ENCODE measurements around the gene FLVCR2.

FLVCR2 gene

GRCh38 chr14:75578102-75578785 is at the start of gene FLVCR2:
Gene FLVCR2 (plus strand): TSS chr14:75578620. CDS start chr14:75578973, 353 bp downstream.
- no peaks in the 10 kb centered on the region for H3K9me3 ChIP-seq (ENCODE audit: control insufficient read depth, low read length)
- peak within 1 kb of the TSS; percentile 31 for H3K4me3 ChIP-seq (ENCODE audit: low read length)
- H3K36me3 ChIP-seq (ENCODE audit: control insufficient read depth, insufficient read depth, low read length): no peaks in the 10 kb centered on the region
- peaks cover 18% of the 10 kb centered on the region for H3K4me1 ChIP-seq (ENCODE audit: control insufficient read depth, insufficient read depth, low read length)
- H3K9ac ChIP-seq (ENCODE audit: low read length): peak within 1 kb of the TSS; percentile 47
- H3K27me3 ChIP-seq (ENCODE audit: control insufficient read depth, insufficient read depth, low read length): peaks cover 20% of the 10 kb centered on the region

GRCh38 chr14:75531256-75531655 is 47.2 kb upstream of the FLVCR2 start:
- no peaks in the 10 kb centered on the region for H3K27me3 ChIP-seq (ENCODE audit: control insufficient read depth, insufficient read depth, low read length)
- H3K9me3 ChIP-seq (ENCODE audit: control insufficient read depth, low read length): no peaks in the 10 kb centered on the region
- no peaks in the 10 kb centered on the region for H3K36me3 ChIP-seq (ENCODE audit: control insufficient read depth, insufficient read depth, low read length)

DNA sequence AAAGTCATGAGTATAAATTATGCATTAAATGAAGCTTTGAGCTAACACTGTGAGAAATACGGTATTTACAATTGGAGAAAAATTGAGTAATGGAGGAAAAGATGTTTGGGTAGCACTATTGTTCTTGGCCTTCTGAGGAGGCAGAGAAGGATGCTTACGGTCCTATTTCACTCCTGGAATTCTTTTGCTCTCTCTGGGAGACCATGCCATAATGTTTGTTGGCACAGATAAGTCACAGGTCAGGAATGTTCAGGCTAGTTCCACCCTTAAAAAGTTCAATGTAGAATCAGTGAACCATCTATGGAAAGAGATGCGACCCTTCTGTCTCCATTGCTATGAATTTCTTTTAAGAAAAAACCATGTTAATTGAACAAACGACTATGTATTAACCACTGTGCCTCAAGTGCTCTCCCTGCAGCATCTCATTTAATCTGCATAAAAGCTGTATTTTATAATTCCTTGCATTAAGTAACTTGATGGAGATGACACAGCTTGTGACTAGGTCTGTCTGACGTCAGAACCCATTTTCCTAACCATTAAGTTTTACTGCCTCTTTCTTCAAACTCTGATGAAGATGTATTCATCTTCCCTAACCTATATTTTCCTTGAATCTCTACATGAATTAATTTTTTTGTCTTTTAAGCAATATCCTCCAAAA is 46.6 kb upstream of the FLVCR2 start:
- Histone ChIP-seq H3K4me1 (ENCODE audit: control insufficient read depth, insufficient read depth, low read length) (peaks cover under 1% of the 10 kb centered on the region), H3K9ac (ENCODE audit: low read length) (no peak overlapping the region), H3K9me3 (ENCODE audit: control insufficient read depth, low read length) (no peaks in the 10 kb centered on the region), H3K27me3 (ENCODE audit: control insufficient read depth, insufficient read depth, low read length) (no peaks in the 10 kb centered on the region), H3K4me3 (ENCODE audit: low read length) (no peak overlapping the region), H3K36me3 (ENCODE audit: control insufficient read depth, insufficient read depth, low read length) (no peaks in the 10 kb centered on the region)

More at GRCh38 chr14:75531256-75531655, 47.2 kb upstream of the FLVCR2 start:
- H3K4me3 ChIP-seq (ENCODE audit: low read length): no peak overlapping the region
- no peak overlapping the region for H3K9ac ChIP-seq (ENCODE audit: low read length)
- no peaks in the 10 kb centered on the region for H3K4me1 ChIP-seq (ENCODE audit: control insufficient read depth, insufficient read depth, low read length)

DNA sequence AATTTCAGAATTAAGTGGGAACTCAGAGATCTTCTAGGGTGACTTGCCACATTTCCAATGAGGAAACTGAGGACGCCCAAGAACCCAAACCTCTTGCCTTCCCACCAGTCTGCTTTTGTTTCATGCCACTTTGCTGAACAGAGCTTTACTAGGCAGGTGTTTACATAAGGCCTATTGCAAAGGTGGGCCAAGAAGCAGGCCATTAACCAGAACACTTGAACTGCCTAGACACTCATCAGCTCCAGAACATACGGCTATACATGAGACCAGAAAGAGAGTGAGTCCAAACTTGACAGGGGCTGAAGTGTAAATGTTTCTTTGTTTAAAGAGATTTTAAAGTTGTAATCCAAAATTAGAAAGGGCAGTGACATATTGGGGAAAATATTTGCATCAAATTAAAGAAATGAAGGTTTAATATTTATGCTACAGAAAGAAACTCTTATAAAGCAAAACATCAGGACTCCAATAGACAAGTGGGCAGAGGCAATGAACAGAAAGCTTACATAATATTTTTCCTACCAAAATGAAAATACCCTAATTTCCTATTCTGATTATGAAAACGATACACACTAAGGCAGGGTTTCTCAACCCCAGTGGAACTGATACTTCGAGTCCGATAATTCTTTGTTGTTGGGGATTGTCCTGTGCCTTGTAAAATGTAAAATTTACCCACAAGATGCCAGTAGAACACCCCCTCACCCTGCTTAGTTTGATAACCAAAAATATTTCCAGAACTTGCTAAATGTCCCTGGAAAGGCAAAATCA is 44.4 kb upstream of the FLVCR2 start:
- Histone ChIP-seq H3K9ac (ENCODE audit: low read length) (no peak overlapping the region), H3K27me3 (ENCODE audit: control insufficient read depth, insufficient read depth, low read length) (no peaks in the 10 kb centered on the region), H3K4me1 (ENCODE audit: control insufficient read depth, insufficient read depth, low read length) (peaks cover 6% of the 10 kb centered on the region), H3K4me3 (ENCODE audit: low read length) (no peak overlapping the region), H3K36me3 (ENCODE audit: control insufficient read depth, insufficient read depth, low read length) (no peaks in the 10 kb centered on the region), H3K9me3 (ENCODE audit: control insufficient read depth, low read length) (no peaks in the 10 kb centered on the region)

- Histone ChIP-seq H3K36me3 (ENCODE audit: control insufficient read depth, insufficient read depth, low read length) (no peaks in the 10 kb centered on the region), H3K27me3 (ENCODE audit: control insufficient read depth, insufficient read depth, low read length) (no peaks in the 10 kb centered on the region), H3K4me3 (ENCODE audit: low read length) (no peak overlapping the region), H3K9ac (ENCODE audit: low read length) (no peak overlapping the region), H3K4me1 (ENCODE audit: control insufficient read depth, insufficient read depth, low read length) (peaks cover 6% of the 10 kb centered on the region), H3K9me3 (ENCODE audit: control insufficient read depth, low read length) (no peaks in the 10 kb centered on the region)
These were observed 43.1 kb upstream of the FLVCR2 start for GRCh38 chr14:75535164-75535898.

DNA sequence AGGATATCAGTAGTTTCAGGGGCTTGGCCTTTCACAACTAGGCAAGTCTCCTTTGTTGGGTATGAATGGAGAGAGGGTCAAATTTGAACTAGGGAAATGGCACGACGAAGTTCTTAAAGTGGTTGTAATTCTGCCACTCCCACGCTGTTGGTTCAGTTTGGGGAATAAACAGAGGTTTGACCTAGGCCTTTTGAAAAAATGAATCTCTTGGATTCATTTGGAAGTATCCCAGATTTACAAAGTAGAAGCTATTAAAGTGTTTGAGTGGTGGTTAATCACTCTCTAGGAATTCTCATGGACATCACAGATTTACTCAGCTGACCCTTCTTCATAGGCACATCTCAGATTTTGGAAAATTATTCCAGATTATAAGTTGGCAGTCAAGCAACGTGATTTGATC is 41.3 kb upstream of the FLVCR2 start:
- no peaks in the 10 kb centered on the region for H3K9me3 ChIP-seq (ENCODE audit: control insufficient read depth, low read length)
- no peaks in the 10 kb centered on the region for H3K27me3 ChIP-seq (ENCODE audit: control insufficient read depth, insufficient read depth, low read length)
- no peak overlapping the region for H3K9ac ChIP-seq (ENCODE audit: low read length)
- no peaks in the 10 kb centered on the region for H3K36me3 ChIP-seq (ENCODE audit: control insufficient read depth, insufficient read depth, low read length)
- H3K4me3 ChIP-seq (ENCODE audit: low read length): no peak overlapping the region
- peaks cover 6% of the 10 kb centered on the region for H3K4me1 ChIP-seq (ENCODE audit: control insufficient read depth, insufficient read depth, low read length)

DNA sequence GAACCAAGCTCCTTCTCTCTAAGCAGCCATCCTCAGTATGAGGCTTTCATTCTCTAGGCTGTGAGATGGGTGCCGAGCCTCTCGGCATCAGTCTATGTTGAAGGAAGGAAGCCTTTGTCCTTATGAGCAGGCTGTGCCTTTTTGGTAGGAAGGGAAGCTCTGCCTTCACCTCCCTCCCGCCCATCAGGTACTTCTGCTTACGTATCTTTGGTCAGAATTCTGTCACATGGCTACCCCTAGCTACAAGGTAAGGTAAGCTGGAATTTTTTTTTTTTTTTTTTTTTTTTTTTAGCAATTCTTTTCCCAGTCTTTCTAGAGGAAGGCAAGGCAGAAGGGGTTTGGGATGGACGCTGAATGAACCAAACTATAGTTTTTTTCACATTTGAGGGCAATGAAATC is 39.3 kb upstream of the FLVCR2 start:
- Histone ChIP-seq H3K27me3 (ENCODE audit: control insufficient read depth, insufficient read depth, low read length) (no peaks in the 10 kb centered on the region), H3K9me3 (ENCODE audit: control insufficient read depth, low read length) (no peaks in the 10 kb centered on the region)

DNA sequence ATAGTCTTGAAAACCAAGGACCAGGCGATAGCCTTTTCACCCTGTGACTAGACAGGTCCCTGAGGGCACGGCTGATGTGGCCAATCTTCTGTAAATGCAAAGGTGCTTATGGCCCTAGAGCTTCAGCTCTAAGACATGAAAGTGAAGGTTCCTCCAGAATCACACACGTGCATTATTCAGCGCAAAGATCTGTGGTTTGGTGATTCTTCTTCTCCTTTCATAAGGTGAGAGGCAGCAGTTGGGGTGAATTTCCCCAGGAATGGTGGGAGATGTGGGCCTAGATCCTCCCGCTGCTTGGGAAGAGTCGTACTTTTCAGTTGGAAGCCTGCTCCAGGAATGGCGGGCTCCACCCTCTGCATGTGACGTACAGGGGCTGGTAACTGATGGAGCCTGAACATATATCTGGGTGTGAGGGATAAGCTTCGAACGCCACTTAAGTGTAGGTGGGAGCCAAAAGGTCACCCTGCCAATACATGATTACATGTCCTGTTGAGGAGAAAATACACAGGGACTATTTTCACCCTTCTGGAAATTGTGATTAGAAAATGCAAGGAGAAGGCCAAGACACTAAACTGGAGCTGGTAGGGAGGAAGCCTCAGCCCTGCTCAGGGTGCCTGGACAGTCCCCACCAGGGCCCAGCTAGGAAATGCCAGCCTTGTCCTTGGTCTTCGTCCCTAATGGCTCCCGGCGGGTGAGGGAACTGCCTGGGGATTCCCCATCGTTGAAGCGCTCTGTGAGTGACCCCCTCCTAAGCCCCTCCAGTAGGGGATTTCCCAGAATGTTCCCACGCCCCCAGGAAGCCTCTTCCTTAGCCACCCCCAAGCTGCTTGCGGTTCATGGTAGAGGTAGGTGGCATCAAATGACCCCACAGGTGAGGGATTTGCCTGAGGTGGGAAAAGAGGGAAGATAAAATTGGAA is 38.6 kb upstream of the FLVCR2 start:
- Histone ChIP-seq H3K36me3 (ENCODE audit: control insufficient read depth, insufficient read depth, low read length) (no peaks in the 10 kb centered on the region), H3K27me3 (ENCODE audit: control insufficient read depth, insufficient read depth, low read length) (no peaks in the 10 kb centered on the region), H3K4me3 (ENCODE audit: low read length) (no peak overlapping the region), H3K4me1 (ENCODE audit: control insufficient read depth, insufficient read depth, low read length) (peaks cover 23% of the 10 kb centered on the region), H3K9ac (ENCODE audit: low read length) (no peak overlapping the region), H3K9me3 (ENCODE audit: control insufficient read depth, low read length) (no peaks in the 10 kb centered on the region)

More for the DNA sequence above, 39.3 kb upstream of the FLVCR2 start:
- Histone ChIP-seq H3K4me1 (ENCODE audit: control insufficient read depth, insufficient read depth, low read length) (peaks cover 23% of the 10 kb centered on the region), H3K4me3 (ENCODE audit: low read length) (no peak overlapping the region), H3K9ac (ENCODE audit: low read length) (no peak overlapping the region), H3K36me3 (ENCODE audit: control insufficient read depth, insufficient read depth, low read length) (no peaks in the 10 kb centered on the region)

DNA sequence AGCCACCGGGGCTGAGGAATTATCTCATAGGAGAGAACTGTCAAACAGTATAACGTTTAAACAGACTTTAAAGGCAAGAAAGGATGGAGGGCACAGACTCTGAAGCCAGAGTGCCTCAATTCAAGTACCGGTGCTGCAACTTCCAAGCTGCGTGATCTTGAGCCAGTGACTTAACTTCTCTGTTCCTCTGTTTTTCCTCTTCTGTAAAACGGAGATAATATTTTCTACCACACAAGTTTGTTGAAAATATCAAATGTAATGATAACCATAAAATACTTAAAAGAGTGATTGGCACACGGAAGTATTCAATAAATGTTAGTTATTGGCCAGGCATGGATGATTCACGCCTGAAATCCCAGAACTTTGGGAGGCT is 38.0 kb upstream of the FLVCR2 start:
- no peaks in the 10 kb centered on the region for H3K27me3 ChIP-seq (ENCODE audit: control insufficient read depth, insufficient read depth, low read length)
- no peak overlapping the region for H3K4me3 ChIP-seq (ENCODE audit: low read length)
- H3K36me3 ChIP-seq (ENCODE audit: control insufficient read depth, insufficient read depth, low read length): no peaks in the 10 kb centered on the region
- H3K9ac ChIP-seq (ENCODE audit: low read length): no peak overlapping the region
- H3K9me3 ChIP-seq (ENCODE audit: control insufficient read depth, low read length): no peaks in the 10 kb centered on the region
- peaks cover 24% of the 10 kb centered on the region for H3K4me1 ChIP-seq (ENCODE audit: control insufficient read depth, insufficient read depth, low read length)

- H3K9ac ChIP-seq (ENCODE audit: low read length): peak overlapping the region; percentile 57
- H3K27me3 ChIP-seq (ENCODE audit: control insufficient read depth, insufficient read depth, low read length): no peaks in the 10 kb centered on the region
- H3K9me3 ChIP-seq (ENCODE audit: control insufficient read depth, low read length): no peaks in the 10 kb centered on the region
- H3K4me3 ChIP-seq (ENCODE audit: low read length): no peak overlapping the region
- no peaks in the 10 kb centered on the region for H3K36me3 ChIP-seq (ENCODE audit: control insufficient read depth, insufficient read depth, low read length)
- peaks cover 20% of the 10 kb centered on the region for H3K4me1 ChIP-seq (ENCODE audit: control insufficient read depth, insufficient read depth, low read length)
These were observed 35.8 kb upstream of the FLVCR2 start for GRCh38 chr14:75542588-75543091.

DNA sequence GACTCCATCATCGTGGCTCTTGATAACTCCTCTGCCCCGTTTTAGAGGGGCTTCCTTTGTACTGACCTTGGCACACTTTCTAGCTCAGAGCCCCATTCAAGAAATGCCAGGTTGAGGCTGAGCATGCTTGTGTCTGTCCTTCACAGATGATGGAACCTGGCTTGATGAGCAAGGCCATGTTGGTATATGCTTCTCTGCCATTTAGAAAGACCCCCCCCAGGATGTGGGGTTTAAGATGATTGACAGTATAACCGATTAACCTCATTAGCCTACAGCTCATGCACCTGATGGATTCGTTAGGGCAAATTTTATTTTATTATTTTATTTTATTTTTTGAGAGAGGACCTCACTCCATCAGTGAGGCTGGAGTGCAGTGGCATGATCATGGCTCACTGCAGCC is 35.2 kb upstream of the FLVCR2 start:
- Histone ChIP-seq H3K27me3 (ENCODE audit: control insufficient read depth, insufficient read depth, low read length) (no peaks in the 10 kb centered on the region), H3K4me3 (ENCODE audit: low read length) (no peak overlapping the region), H3K4me1 (ENCODE audit: control insufficient read depth, insufficient read depth, low read length) (peaks cover 21% of the 10 kb centered on the region), H3K36me3 (ENCODE audit: control insufficient read depth, insufficient read depth, low read length) (no peaks in the 10 kb centered on the region), H3K9me3 (ENCODE audit: control insufficient read depth, low read length) (no peaks in the 10 kb centered on the region), H3K9ac (ENCODE audit: low read length) (peak overlapping the region; percentile 57)

All from mucosa of stomach (tissue), 1 donor.